Mononuclear cell (primary cell): ENCODE data around the gene RPL27. TPM values are rescaled to one million over a fixed set of nuclear protein-coding genes. Genes with fewer than 3 reads are reported as not detected.

Experiments used
- H3K27me3 ChIP-seq: 2 replicates; pipeline ENCODE4 v1.6.0; 2011; ENCODE audit warnings: low read length, control low read depth; ENCODE audit not compliant: insufficient read depth
- H3K4me1 ChIP-seq: 2 replicates; pipeline ENCODE4 v1.5.1; 2011; ENCODE audit warnings: mild to moderate bottlenecking, low read length, control low read depth; ENCODE audit not compliant: insufficient read depth
- H3K4me3 ChIP-seq: 2 replicates; pipeline ENCODE4 v1.5.1; 2011; ENCODE audit warnings: mild to moderate bottlenecking, low read length, moderate library complexity
- H3K9me3 ChIP-seq: 2 replicates; pipeline ENCODE4 v1.5.1; 2011; ENCODE audit warnings: low read depth, mild to moderate bottlenecking, control low read depth, low read length
- total RNA-seq: library from RNA; depleted of rRNA; stranded (reverse); fragments of >200 nt; gene quantifications from one replicate; pipeline ENCODE4 v1.2.3, GENCODE V29; 2012

Gene RPL27
- total RNA-seq, 1 donor: 1,456 TPM

DNA sequence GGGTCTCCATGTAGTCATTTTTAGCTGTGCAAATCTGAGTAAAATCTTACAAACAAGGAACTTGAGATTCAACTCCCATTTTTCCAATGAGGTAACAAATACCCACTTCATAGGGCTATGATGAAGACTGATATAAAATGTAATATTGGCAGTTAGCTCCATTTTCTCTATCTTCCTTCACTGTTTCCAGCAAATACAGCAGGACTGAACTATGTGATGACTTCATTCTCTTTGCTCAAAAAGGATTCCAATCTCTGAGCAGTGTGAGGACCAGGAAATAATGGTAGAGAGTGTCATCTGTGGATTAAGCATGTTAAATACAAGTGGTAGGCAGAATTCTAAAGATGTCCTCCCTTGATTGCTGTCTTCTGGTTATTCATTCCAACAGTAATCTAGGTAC, 45.1 kb downstream of the RPL27 start:
- no peaks in the 10 kb centered on the region for H3K4me1 ChIP-seq
- no peaks in the 10 kb centered on the region for H3K27me3 ChIP-seq
- H3K4me3 ChIP-seq: no peak overlapping the region
- H3K9me3 ChIP-seq: no peaks in the 10 kb centered on the region

DNA sequence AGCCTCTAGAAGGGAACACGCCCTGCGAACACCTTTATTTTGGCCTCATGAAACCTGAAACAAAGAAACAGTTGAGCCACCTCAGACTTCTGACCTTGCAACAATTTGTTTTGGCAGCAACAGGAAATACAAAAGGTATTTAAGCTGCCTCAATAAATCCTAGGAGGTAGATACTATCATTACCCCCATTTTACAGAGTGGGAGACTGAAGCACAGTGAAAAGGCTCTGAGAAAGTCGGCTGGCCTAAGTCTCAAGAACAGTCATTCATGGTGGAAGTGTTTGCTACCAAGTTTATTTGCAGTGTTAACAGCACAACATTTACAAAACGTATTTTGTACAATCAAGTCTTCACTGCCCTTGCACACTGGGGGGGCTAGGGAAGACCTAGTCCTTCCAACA, 45.8 kb downstream of the RPL27 start:
- H3K4me3 ChIP-seq: no peak overlapping the region
- no peaks in the 10 kb centered on the region for H3K9me3 ChIP-seq
- H3K4me1 ChIP-seq: no peaks in the 10 kb centered on the region
- H3K27me3 ChIP-seq: no peaks in the 10 kb centered on the region

DNA sequence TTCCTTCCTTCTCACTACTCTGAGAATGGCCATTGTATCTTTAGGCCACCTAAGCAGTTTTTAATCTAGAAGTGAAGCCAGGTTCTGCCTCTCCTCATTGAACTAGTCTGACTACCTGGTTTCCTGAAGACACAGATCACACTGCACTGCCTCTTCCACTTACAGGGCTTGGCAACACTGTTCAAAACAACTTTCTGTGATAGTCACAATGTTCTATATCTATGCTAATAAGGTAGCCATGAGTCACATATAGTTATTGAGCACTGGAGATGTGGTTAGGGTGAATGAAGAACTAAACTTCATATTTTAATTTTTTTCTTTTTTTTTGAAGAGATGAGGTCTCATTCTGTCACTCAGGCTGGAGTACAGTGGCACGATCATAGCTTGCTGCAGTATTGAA, 53.8 kb downstream of the RPL27 start:
- H3K27me3 ChIP-seq: no peaks in the 10 kb centered on the region
- no peak overlapping the region for H3K4me3 ChIP-seq

More for the DNA sequence above, 53.8 kb downstream of the RPL27 start:
- H3K9me3 ChIP-seq: no peaks in the 10 kb centered on the region
- H3K4me1 ChIP-seq: no peaks in the 10 kb centered on the region

Other genes with a start within 250 kb of the RPL27 start
- not detected for gene RAMP2, start 237.2 kb upstream of the RPL27 start, total RNA-seq
- 27.0 TPM for gene VPS25, start 225.0 kb upstream of the RPL27 start, total RNA-seq
- 0.10 TPM for gene WNK4, start 217.8 kb upstream of the RPL27 start, total RNA-seq
- gene COA3, start 199.7 kb upstream of the RPL27 start, total RNA-seq: 2.4 TPM
- not detected for gene CNTD1, start 199.6 kb upstream of the RPL27 start, total RNA-seq
- gene BECN1, start 174.1 kb upstream of the RPL27 start, total RNA-seq: 86.6 TPM
- 56.9 TPM for gene PSME3, start 165.0 kb upstream of the RPL27 start, total RNA-seq
- 1.5 TPM for gene AOC2, start 153.8 kb upstream of the RPL27 start, total RNA-seq
- 0.21 TPM for gene AOC3, start 147.2 kb upstream of the RPL27 start, total RNA-seq
- gene G6PC1, start 97.6 kb upstream of the RPL27 start, total RNA-seq: not detected
- 14.0 TPM for gene AARSD1, start 34.0 kb upstream of the RPL27 start, total RNA-seq
- gene PTGES3L, start 18.3 kb upstream of the RPL27 start, total RNA-seq: 0.31 TPM
- gene RUNDC1, start 17.9 kb upstream of the RPL27 start, total RNA-seq: 9.6 TPM
- gene IFI35, start 8.4 kb downstream of the RPL27 start, total RNA-seq: 9.6 TPM
- 20.0 TPM for gene VAT1, start 24.0 kb downstream of the RPL27 start, total RNA-seq
- 0.10 TPM for gene RND2, start 26.8 kb downstream of the RPL27 start, total RNA-seq
- 3.4 TPM for gene BRCA1, start 126.9 kb downstream of the RPL27 start, total RNA-seq
- gene NBR1, start 172.8 kb downstream of the RPL27 start, total RNA-seq: 34.3 TPM
- 3.9 TPM for gene TMEM106A, start 213.5 kb downstream of the RPL27 start, total RNA-seq
- 0.31 TPM for gene CCDC200, start 230.2 kb downstream of the RPL27 start, total RNA-seq
- not detected for gene RNU2-1, start 235.6 kb downstream of the RPL27 start, total RNA-seq